ENCODE data around the gene TNFRSF13B. TPM values are rescaled to one million over a fixed set of nuclear protein-coding genes. Genes with fewer than 3 reads are reported as not detected.
"Not testable (repeated sequence)": the region's sequence is repeated elsewhere in the genome, so short reads cannot be mapped to it uniquely, and the experiment has no call there.

Gene TNFRSF13B
- total and polyA plus RNA-seq, 3 experiments from 2014 or later, result not detected

- peaks cover 18% of the 10 kb centered on the region for H3K4me1 ChIP-seq (ENCODE audit: insufficient read depth, low read length)
- Mint-ChIP-seq H3K4me3 (no peak overlapping the region), H3K4me1 (peaks cover 0 to 5% (median 0%) of the 10 kb centered on the region in 3 donors), H3K36me3 (no peaks in the 10 kb centered on the region), H3K9me3 (peaks cover 0 to 1% (median 0%) of the 10 kb centered on the region in 5 donors), H3K27me3 (peaks cover 27 to 76% of the 10 kb centered on the region in 2 donors), H3K27ac (no peak overlapping the region)
- H3K27ac ChIP-seq (ENCODE audit: low read depth, low read length), result no peak overlapping the region
- no peaks in the 10 kb centered on the region for H3K27me3 ChIP-seq (ENCODE audit: insufficient read depth, low read length, poor library complexity, severe bottlenecking)
- H3K36me3 ChIP-seq (ENCODE audit: insufficient read depth, low read length), result no peaks in the 10 kb centered on the region
- no peak overlapping the region for H3K4me3 ChIP-seq (ENCODE audit: low read length)
- ChIA-PET CTCF (no interaction called here), POLR2A (no interaction called here)
- H3K9me3 ChIP-seq (ENCODE audit: low read length), result no peaks in the 10 kb centered on the region
- no peak for DNase-seq
These were observed 65.2 kb downstream of the TNFRSF13B start for GRCh38 chr17:16906680-16907079.

DNA sequence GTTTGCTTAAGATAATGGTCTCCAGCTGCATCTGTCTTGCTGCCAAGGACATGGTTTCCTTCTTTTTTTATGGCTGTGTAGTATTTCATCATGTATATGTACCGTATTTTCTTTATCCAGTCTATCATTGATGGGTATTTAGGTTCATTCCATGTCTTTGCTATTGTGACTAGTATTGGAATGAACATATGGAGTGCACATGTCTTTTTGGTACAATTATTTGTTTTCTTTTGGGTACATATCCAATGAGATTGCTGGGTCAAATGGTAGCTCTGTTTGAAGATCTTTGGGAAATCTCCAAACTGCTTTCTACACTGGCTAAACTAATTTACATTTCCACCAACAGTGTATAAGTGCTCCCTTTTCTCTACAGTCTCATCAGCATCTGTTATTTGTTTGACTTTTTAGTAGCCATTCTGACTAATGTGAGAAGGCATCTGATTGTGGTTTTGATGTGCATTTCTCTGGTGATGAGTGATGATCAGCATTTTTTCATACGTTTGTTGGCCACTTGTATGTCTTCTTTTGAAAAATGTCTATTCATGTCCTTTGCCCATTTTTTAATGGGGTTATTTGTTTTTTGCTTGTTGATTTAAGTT is 66.2 kb downstream of the TNFRSF13B start:
- H3K9me3 ChIP-seq (ENCODE audit: low read length), result no peaks in the 10 kb centered on the region
- CTCF ChIA-PET, result no interaction called here
- H3K9me3 Mint-ChIP-seq, result peaks cover 0 to 1% (median 0%) of the 10 kb centered on the region in 5 donors
- no peak overlapping the region for H3K27ac ChIP-seq (ENCODE audit: low read depth, low read length)
- H3K36me3 Mint-ChIP-seq, result no peaks in the 10 kb centered on the region
- no peaks in the 10 kb centered on the region for H3K36me3 ChIP-seq (ENCODE audit: insufficient read depth, low read length)
- H3K27me3 Mint-ChIP-seq, result peaks cover 34 to 83% of the 10 kb centered on the region in 2 donors
- H3K27ac Mint-ChIP-seq, result peak overlapping the region in 1 of 8 donors; percentile 43
- POLR2A ChIA-PET, result no interaction called here
- peaks cover 9% of the 10 kb centered on the region for H3K4me1 ChIP-seq (ENCODE audit: insufficient read depth, low read length)
- no peaks in the 10 kb centered on the region for H3K27me3 ChIP-seq (ENCODE audit: insufficient read depth, low read length, poor library complexity, severe bottlenecking)
- no peak overlapping the region for H3K4me3 ChIP-seq (ENCODE audit: low read length)
- H3K4me3 Mint-ChIP-seq, result no peak overlapping the region
- no peak for DNase-seq
- peaks cover 0 to 5% (median 0%) of the 10 kb centered on the region in 3 donors for H3K4me1 Mint-ChIP-seq

- H3K4me1 Mint-ChIP-seq; CTCF ChIA-PET; H3K4me3 Mint-ChIP-seq; H3K9me3 ChIP-seq (ENCODE audit: low read length); DNase-seq; H3K36me3 ChIP-seq (ENCODE audit: insufficient read depth, low read length); POLR2A ChIA-PET; H3K4me1 ChIP-seq (ENCODE audit: insufficient read depth, low read length); H3K36me3 Mint-ChIP-seq; H3K27ac ChIP-seq (ENCODE audit: low read depth, low read length); H3K4me3 ChIP-seq (ENCODE audit: low read length); H3K9me3 Mint-ChIP-seq; H3K27me3 ChIP-seq (ENCODE audit: insufficient read depth, low read length, poor library complexity, severe bottlenecking); H3K27ac Mint-ChIP-seq: not testable (repeated sequence)
- peaks cover 34 to 78% of the 10 kb centered on the region in 2 donors for H3K27me3 Mint-ChIP-seq
These were observed 68.8 kb downstream of the TNFRSF13B start for GRCh38 chr17:16903070-16903469.

GRCh38 chr17:16900288-16900882 is 71.5 kb downstream of the TNFRSF13B start:
- H3K4me1 ChIP-seq (ENCODE audit: insufficient read depth, low read length), result no peaks in the 10 kb centered on the region
- H3K4me3 ChIP-seq (ENCODE audit: low read length), result no peak overlapping the region
- Mint-ChIP-seq H3K36me3 (no peaks in the 10 kb centered on the region), H3K27me3 (peaks cover 31 to 58% of the 10 kb centered on the region in 2 donors), H3K4me3 (no peak overlapping the region), H3K27ac (peak overlapping the region in 1 of 8 donors; percentile 5), H3K9me3 (peaks cover 0 to 1% (median 0%) of the 10 kb centered on the region in 5 donors), H3K4me1 (no peaks in the 10 kb centered on the region)
- POLR2A ChIA-PET, result no interaction called here
- CTCF ChIA-PET, result no interaction called here
- no peaks in the 10 kb centered on the region for H3K36me3 ChIP-seq (ENCODE audit: insufficient read depth, low read length)
- no peaks in the 10 kb centered on the region for H3K9me3 ChIP-seq (ENCODE audit: low read length)
- H3K27ac ChIP-seq (ENCODE audit: low read depth, low read length), result no peak overlapping the region
- no peak for DNase-seq
- no peaks in the 10 kb centered on the region for H3K27me3 ChIP-seq (ENCODE audit: insufficient read depth, low read length, poor library complexity, severe bottlenecking)

- DNase-seq; H3K4me3 ChIP-seq (ENCODE audit: low read length); H3K36me3 ChIP-seq (ENCODE audit: insufficient read depth, low read length); H3K4me1 Mint-ChIP-seq; H3K9me3 Mint-ChIP-seq; H3K27ac Mint-ChIP-seq; CTCF ChIA-PET; H3K36me3 Mint-ChIP-seq; H3K4me1 ChIP-seq (ENCODE audit: insufficient read depth, low read length); H3K9me3 ChIP-seq (ENCODE audit: low read length); H3K27me3 ChIP-seq (ENCODE audit: insufficient read depth, low read length, poor library complexity, severe bottlenecking); H3K27ac ChIP-seq (ENCODE audit: low read depth, low read length); POLR2A ChIA-PET: not testable (repeated sequence)
- Mint-ChIP-seq H3K4me3 (peak overlapping the region in 1 of 7 donors; percentile 6), H3K27me3 (peaks cover 20 to 29% of the 10 kb centered on the region in 2 donors)
These were observed 74.6 kb downstream of the TNFRSF13B start for GRCh38 chr17:16897211-16897896.

GRCh38 chr17:16896235-16896634 is 75.7 kb downstream of the TNFRSF13B start:
- CTCF ChIA-PET; POLR2A ChIA-PET; H3K4me3 Mint-ChIP-seq; H3K9me3 ChIP-seq (ENCODE audit: low read length); H3K36me3 ChIP-seq (ENCODE audit: insufficient read depth, low read length); H3K27me3 ChIP-seq (ENCODE audit: insufficient read depth, low read length, poor library complexity, severe bottlenecking); DNase-seq; H3K27ac ChIP-seq (ENCODE audit: low read depth, low read length); H3K27ac Mint-ChIP-seq; H3K9me3 Mint-ChIP-seq; H3K36me3 Mint-ChIP-seq; H3K4me3 ChIP-seq (ENCODE audit: low read length); H3K4me1 ChIP-seq (ENCODE audit: insufficient read depth, low read length); H3K4me1 Mint-ChIP-seq: not testable (repeated sequence)
- H3K27me3 Mint-ChIP-seq, result peaks cover 10 to 18% of the 10 kb centered on the region in 2 donors

DNA sequence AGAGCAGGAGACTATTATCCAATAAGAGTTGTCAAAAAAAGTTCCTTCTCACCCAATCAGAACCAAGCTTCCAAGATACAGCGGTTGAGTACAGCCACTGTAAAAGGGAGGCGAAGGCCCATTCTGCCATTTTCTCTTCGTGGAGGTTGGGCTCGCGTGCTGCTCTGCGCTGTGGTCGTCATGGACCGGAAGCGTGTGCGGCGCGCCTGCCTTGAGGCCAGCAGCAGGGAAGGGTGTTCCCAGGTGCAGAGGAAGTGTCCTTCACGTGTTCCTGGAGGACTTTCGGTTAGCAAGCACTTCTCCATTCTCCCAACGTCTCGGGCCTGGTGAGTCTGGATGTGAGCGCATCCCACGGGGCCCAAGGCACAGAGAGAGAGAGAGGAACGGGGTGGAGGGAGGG is 78.4 kb downstream of the TNFRSF13B start:
- H3K36me3 ChIP-seq (ENCODE audit: insufficient read depth, low read length); H3K27me3 Mint-ChIP-seq; H3K9me3 ChIP-seq (ENCODE audit: low read length); H3K36me3 Mint-ChIP-seq; H3K4me1 ChIP-seq (ENCODE audit: insufficient read depth, low read length); DNase-seq; H3K4me3 Mint-ChIP-seq; H3K27ac Mint-ChIP-seq; H3K9me3 Mint-ChIP-seq; H3K27me3 ChIP-seq (ENCODE audit: insufficient read depth, low read length, poor library complexity, severe bottlenecking); H3K4me3 ChIP-seq (ENCODE audit: low read length); H3K27ac ChIP-seq (ENCODE audit: low read depth, low read length); CTCF ChIA-PET; H3K4me1 Mint-ChIP-seq; POLR2A ChIA-PET: not testable (repeated sequence)

- H3K27me3 Mint-ChIP-seq; DNase-seq; CTCF ChIA-PET; H3K27me3 ChIP-seq (ENCODE audit: insufficient read depth, low read length, poor library complexity, severe bottlenecking); H3K9me3 ChIP-seq (ENCODE audit: low read length); H3K27ac ChIP-seq (ENCODE audit: low read depth, low read length); H3K4me3 ChIP-seq (ENCODE audit: low read length); H3K4me1 Mint-ChIP-seq; H3K36me3 ChIP-seq (ENCODE audit: insufficient read depth, low read length); H3K4me1 ChIP-seq (ENCODE audit: insufficient read depth, low read length); H3K4me3 Mint-ChIP-seq; H3K36me3 Mint-ChIP-seq; POLR2A ChIA-PET; H3K9me3 Mint-ChIP-seq: not testable (repeated sequence)
- peak overlapping the region in 1 of 8 donors; percentile 61 for H3K27ac Mint-ChIP-seq
These were observed 79.0 kb downstream of the TNFRSF13B start for GRCh38 chr17:16892876-16893454.

All from CD8-positive, alpha-beta memory T cell (primary cell).